Activated CD4-positive, alpha-beta memory T cell treated with anti-CD3 and anti-CD28 coated beads, Interleukin-2, amount 10 ng/mL, durations not matched to agents 7 days and 5 days (primary cell): ENCODE data around the gene TBC1D8. TPM values are rescaled to one million over a fixed set of nuclear protein-coding genes. Genes with fewer than 3 reads are reported as not detected.
"Not testable (repeated sequence)": the region's sequence is repeated elsewhere in the genome, so short reads cannot be mapped to it uniquely, and the experiment has no call there.

ENCODE experiments used
- CTCF ChIA-PET: fragments of 350-600 bp; sonication (Branson Sonifier 250); formaldehyde crosslinking; loops from one replicate; lab custom pipeline; 2021; ENCODE audit warnings: antibody characterized with exemption, inconsistent platforms; lab: Charles Lee
- POLR2A ChIA-PET: fragments of 350-600 bp; sonication (Branson Sonifier 250); formaldehyde crosslinking; loops from one replicate; lab custom pipeline; 2021; ENCODE audit warnings: antibody characterized with exemption; lab: Charles Lee
- DNase-seq: peaks from one replicate; pipeline ENCODE4 v3.0.0-alpha.2; 2020
- H3K27ac Mint-ChIP-seq: one replicate; pipeline ENCODE4 v1.8.0; 2021; ENCODE audit warnings: mild to moderate bottlenecking, mixed read lengths
- H3K27me3 Mint-ChIP-seq: one replicate; pipeline ENCODE4 v1.8.0; 2021; ENCODE audit warnings: mixed read lengths
- H3K36me3 Mint-ChIP-seq: one replicate; pipeline ENCODE4 v1.8.0; 2021; ENCODE audit warnings: low read depth, mixed read lengths
- H3K4me1 Mint-ChIP-seq: one replicate; pipeline ENCODE4 v1.8.0; 2021; ENCODE audit warnings: mixed read lengths
- H3K4me3 Mint-ChIP-seq: one replicate; pipeline ENCODE4 v1.8.0; 2021; ENCODE audit warnings: mild to moderate bottlenecking, mixed read lengths
- H3K9me3 Mint-ChIP-seq: one replicate; pipeline ENCODE4 v1.8.0; 2021; ENCODE audit warnings: mixed read lengths
- total RNA-seq, 2 experiments: library from RNA; stranded (reverse); gene quantifications; one replicate each; pipeline ENCODE4 v1.2.3, GENCODE V29; 2021

TBC1D8 gene
- total RNA-seq, 2 experiments from 2014 or later: 0.58 to 0.63 TPM

DNA sequence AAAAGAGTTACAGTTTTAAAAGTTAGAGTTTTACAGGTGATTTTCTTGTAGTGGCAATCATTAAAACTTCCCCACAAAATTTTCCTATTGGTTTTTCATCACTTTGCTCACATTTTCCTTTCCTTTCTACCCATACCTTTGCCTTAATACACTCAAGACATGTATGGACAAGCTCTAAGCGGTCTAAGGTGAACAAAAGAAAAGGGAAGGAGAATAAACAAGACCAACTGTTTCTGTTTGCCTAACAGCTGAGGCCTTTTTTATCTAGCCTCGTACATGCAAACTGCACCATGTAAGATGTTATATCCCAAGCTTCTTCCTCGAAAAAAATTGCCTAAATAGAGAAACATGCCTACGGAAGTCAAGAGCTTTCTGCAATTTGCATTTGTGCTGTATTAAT lies 33.9 kb upstream of the TBC1D8 start:
- no peaks in the 10 kb centered on the region for H3K27me3 Mint-ChIP-seq
- H3K27ac Mint-ChIP-seq: no peak overlapping the region
- no peak for DNase-seq
- no peaks in the 10 kb centered on the region for H3K36me3 Mint-ChIP-seq
- peaks cover 15% of the 10 kb centered on the region for H3K9me3 Mint-ChIP-seq
- no peaks in the 10 kb centered on the region for H3K4me1 Mint-ChIP-seq
- CTCF ChIA-PET: no interaction called here
- POLR2A ChIA-PET: no interaction called here
- no peak overlapping the region for H3K4me3 Mint-ChIP-seq

GRCh38 chr2:101179982-101180381 lies 28.8 kb upstream of the TBC1D8 start:
- CTCF ChIA-PET: no interaction called here
- Mint-ChIP-seq H3K36me3 (no peaks in the 10 kb centered on the region), H3K27ac (no peak overlapping the region), H3K27me3 (no peaks in the 10 kb centered on the region), H3K4me3 (no peak overlapping the region), H3K4me1 (no peaks in the 10 kb centered on the region), H3K9me3 (no peaks in the 10 kb centered on the region)
- DNase-seq: no peak
- POLR2A ChIA-PET: no interaction called here

GRCh38 chr2:101176803-101177202 lies 25.6 kb upstream of the TBC1D8 start:
- CTCF ChIA-PET: no interaction called here

DNA sequence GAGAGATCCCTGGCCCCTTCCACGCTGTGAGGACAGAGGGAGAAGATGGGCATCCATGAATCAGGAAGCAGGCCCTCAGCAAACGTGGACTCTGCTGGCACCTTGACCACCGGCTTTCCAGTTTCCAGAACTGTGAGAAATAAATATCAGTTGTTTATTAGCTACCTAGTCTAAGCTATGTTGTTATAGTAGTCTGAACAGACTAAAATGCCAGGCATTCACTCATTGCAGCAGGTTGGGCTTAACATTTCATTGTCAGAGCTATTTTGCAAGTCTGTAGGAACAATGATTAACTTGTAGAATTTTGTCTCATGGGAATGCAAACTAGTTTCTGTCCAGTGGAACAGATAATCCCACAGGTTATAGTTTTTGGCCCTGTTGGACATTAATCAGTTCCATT lies 24.8 kb upstream of the TBC1D8 start:
- Mint-ChIP-seq H3K27ac (no peak overlapping the region), H3K4me1 (peaks cover 5% of the 10 kb centered on the region), H3K27me3 (no peaks in the 10 kb centered on the region), H3K4me3 (no peak overlapping the region), H3K36me3 (peaks cover 6% of the 10 kb centered on the region), H3K9me3 (peaks cover 6% of the 10 kb centered on the region)
- ChIA-PET CTCF (no interaction called here), POLR2A (interaction anchor here (0.6 kb wide), 1 partner anchor 30 kb away, joined by 3 read pairs; no protein-coding TSS in a partner anchor)
- DNase-seq: no peak

More at GRCh38 chr2:101176803-101177202, 25.6 kb upstream of the TBC1D8 start:
- Mint-ChIP-seq H3K9me3 (peaks cover 6% of the 10 kb centered on the region), H3K27me3 (no peaks in the 10 kb centered on the region), H3K27ac (no peak overlapping the region), H3K4me3 (no peak overlapping the region), H3K4me1 (peaks cover 5% of the 10 kb centered on the region), H3K36me3 (peaks cover 6% of the 10 kb centered on the region)
- no peak for DNase-seq
- POLR2A ChIA-PET: no interaction called here

DNA sequence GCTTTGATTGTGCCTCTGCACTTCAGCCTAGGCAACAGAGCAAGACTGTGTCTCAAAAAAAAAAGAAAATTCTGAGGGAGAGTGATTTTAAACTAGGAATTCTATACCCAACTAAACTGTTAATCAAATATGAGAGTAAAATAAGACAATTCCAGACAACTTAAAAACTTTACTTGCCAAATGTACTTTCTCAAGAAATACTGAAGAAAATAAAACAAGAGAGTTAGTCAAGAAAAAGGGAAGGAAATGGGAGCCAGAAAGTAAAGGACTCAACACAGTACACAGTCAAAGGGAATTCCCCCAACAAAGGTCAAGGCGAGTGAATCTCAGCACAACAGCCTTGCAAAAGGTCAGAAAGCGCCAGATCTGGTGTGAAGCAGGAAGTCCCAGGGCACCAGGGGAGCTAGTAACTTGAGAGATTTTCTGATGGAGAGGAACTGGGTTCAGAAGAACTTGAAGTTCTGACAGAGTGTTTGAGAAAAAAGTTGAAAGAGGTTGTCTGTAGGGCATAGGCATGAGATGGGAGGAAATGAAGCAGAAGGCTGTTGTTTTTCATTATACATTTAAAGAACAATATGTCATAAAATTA lies 22.6 kb upstream of the TBC1D8 start:
- CTCF ChIA-PET: interaction anchor here (1.6 kb wide), 1 partner anchor 9 kb away, joined by 3 read pairs; no protein-coding TSS in a partner anchor
- H3K9me3 Mint-ChIP-seq: peaks cover 8% of the 10 kb centered on the region
- peaks cover 6% of the 10 kb centered on the region for H3K36me3 Mint-ChIP-seq
- DNase-seq: no peak
- no peak overlapping the region for H3K27ac Mint-ChIP-seq
- POLR2A ChIA-PET: no interaction called here
- H3K4me3 Mint-ChIP-seq: no peak overlapping the region
- H3K27me3 Mint-ChIP-seq: no peaks in the 10 kb centered on the region
- peaks cover 5% of the 10 kb centered on the region for H3K4me1 Mint-ChIP-seq

DNA sequence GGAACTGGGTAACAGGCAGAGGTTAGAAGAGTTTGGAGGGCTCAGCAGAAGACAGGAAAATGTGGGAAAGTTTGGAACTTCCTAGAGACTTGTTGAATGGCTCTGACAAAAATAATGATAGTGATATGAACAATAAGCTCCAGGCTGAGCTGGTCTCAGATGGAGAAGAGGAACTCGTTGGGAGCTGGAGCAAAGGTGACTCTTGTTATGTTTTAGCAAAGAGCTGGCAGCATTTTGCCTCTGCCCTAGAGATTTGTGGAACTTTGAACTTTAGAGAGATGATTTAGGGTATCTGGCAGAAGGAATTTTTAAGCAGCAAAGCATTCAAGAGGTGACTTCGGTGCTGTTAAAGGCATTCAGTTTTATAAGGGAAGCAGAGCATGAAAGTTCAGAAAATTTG lies 18.6 kb upstream of the TBC1D8 start:
- DNase-seq, POLR2A ChIA-PET, H3K36me3 Mint-ChIP-seq, CTCF ChIA-PET, H3K27me3 Mint-ChIP-seq, H3K27ac Mint-ChIP-seq, H3K4me1 Mint-ChIP-seq, H3K4me3 Mint-ChIP-seq: not testable (repeated sequence)
- H3K9me3 Mint-ChIP-seq: peaks cover 19% of the 10 kb centered on the region

- DNase-seq: no peak
- H3K27me3 Mint-ChIP-seq: no peaks in the 10 kb centered on the region
- H3K4me1 Mint-ChIP-seq: peaks cover 1% of the 10 kb centered on the region
- no peak overlapping the region for H3K4me3 Mint-ChIP-seq
- H3K9me3 Mint-ChIP-seq: peaks cover 16% of the 10 kb centered on the region
- no peak overlapping the region for H3K27ac Mint-ChIP-seq
- H3K36me3 Mint-ChIP-seq: peaks cover 4% of the 10 kb centered on the region
- ChIA-PET POLR2A (no interaction called here), CTCF (no interaction called here)
These were observed 17.5 kb upstream of the TBC1D8 start for GRCh38 chr2:101168706-101169105.

DNA sequence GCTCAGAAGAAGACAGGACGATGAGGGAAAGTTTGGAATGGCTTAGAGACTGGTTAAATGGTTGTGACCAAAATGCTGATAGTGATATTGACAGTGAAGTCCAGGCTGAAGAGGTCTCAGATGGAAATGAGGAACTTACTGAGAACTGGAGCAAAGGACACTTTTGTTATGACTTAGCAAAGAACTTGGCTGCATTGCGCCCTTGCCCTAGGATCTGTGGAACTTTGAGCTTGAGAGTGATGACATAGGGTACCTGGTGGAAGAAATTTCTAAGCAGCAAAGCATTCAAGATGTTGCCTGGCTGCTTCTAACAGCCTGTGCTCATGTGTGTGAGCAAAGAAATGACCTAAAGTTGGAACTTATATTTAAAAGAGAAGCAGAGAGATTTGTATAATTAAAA lies 16.4 kb upstream of the TBC1D8 start:
- H3K36me3 Mint-ChIP-seq, POLR2A ChIA-PET, H3K27ac Mint-ChIP-seq, H3K4me1 Mint-ChIP-seq, H3K4me3 Mint-ChIP-seq, DNase-seq, CTCF ChIA-PET, H3K27me3 Mint-ChIP-seq: not testable (repeated sequence)
- H3K9me3 Mint-ChIP-seq: peaks cover 13% of the 10 kb centered on the region

DNA sequence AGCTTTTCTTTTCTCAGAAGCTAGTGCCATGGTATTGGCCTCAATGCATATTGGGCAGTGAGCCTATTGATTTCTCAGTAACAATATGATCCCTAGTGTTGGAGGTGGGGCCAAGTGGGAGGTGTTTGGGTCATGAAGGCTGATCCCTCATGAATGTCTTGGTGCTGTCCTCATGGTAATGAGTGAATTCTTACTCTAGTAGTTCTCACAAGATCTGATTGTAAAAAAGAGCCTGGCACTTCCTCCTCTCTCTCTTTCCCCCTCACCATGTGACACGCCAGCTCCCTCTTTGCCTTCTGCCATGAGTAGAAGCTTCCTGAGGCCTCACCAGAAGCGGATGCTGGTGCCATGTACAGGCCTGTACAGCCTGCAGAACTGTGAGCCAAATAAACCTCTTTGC lies 12.8 kb upstream of the TBC1D8 start:
- DNase-seq: no peak

DNA sequence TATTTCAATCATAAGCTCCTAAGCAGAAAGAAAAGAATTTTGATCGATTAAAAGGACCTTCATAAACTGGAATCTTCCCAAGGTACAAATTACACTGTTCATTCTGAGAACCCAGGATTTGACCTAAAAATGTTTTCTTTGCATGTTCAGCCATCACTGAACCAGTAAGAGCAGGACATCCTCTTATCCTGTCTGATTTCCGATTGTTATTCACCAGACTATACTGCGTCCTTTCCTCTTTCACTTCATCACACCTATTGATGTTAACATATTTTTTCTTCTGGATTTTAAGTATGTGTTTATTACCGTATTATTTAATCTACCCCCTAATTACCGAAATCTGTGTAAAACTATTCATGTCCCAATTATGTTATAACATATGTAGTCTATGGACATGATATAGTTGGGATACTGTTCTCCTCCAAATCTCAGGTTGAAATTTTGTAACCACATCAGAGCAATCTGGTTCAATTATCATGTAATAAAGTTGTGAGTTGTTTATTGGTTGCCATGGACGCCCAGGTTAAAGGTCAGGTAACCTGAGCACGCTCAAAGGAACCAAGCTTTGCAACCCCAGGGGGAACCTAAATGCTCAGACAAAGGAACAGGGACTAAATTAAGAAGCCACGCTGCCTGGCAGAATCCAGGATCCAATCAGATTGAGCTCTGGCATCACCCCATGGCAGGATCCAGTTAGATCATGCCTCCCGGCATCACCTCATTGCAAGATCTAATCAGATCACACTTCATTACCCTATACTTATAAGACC lies 11.6 kb upstream of the TBC1D8 start:
- CTCF ChIA-PET: no interaction called here

More for the DNA sequence above, 12.8 kb upstream of the TBC1D8 start:
- Mint-ChIP-seq H3K4me3 (no peak overlapping the region), H3K4me1 (no peaks in the 10 kb centered on the region), H3K9me3 (peaks cover 13% of the 10 kb centered on the region), H3K36me3 (no peaks in the 10 kb centered on the region), H3K27ac (no peak overlapping the region), H3K27me3 (no peaks in the 10 kb centered on the region)
- ChIA-PET POLR2A (no interaction called here), CTCF (interaction anchor here (1.7 kb wide), 1 partner anchor 9 kb away, joined by 3 read pairs; no protein-coding TSS in a partner anchor)

GRCh38 chr2:101161658-101162057 lies 10.5 kb upstream of the TBC1D8 start:
- H3K27ac Mint-ChIP-seq: no peak overlapping the region
- CTCF ChIA-PET: no interaction called here

More for the DNA sequence above, 11.6 kb upstream of the TBC1D8 start:
- POLR2A ChIA-PET: no interaction called here
- Mint-ChIP-seq H3K27ac (no peak overlapping the region), H3K4me1 (no peaks in the 10 kb centered on the region), H3K4me3 (no peak overlapping the region), H3K36me3 (no peaks in the 10 kb centered on the region), H3K27me3 (no peaks in the 10 kb centered on the region), H3K9me3 (peaks cover 9% of the 10 kb centered on the region)
- no peak for DNase-seq

GRCh38 chr2:101160454-101160853 lies 9.3 kb upstream of the TBC1D8 start:
- H3K27ac Mint-ChIP-seq: no peak overlapping the region
- no peaks in the 10 kb centered on the region for H3K36me3 Mint-ChIP-seq
- DNase-seq: no peak
- no peaks in the 10 kb centered on the region for H3K27me3 Mint-ChIP-seq
- ChIA-PET POLR2A (no interaction called here), CTCF (interaction anchor here (1.2 kb wide), 1 partner anchor 29 kb away, joined by 3 read pairs; no protein-coding TSS in a partner anchor)
- no peaks in the 10 kb centered on the region for H3K4me1 Mint-ChIP-seq
- H3K9me3 Mint-ChIP-seq: no peaks in the 10 kb centered on the region
- H3K4me3 Mint-ChIP-seq: no peak overlapping the region

More at GRCh38 chr2:101161658-101162057, 10.5 kb upstream of the TBC1D8 start:
- Mint-ChIP-seq H3K4me1 (no peaks in the 10 kb centered on the region), H3K4me3 (no peak overlapping the region), H3K27me3 (no peaks in the 10 kb centered on the region), H3K36me3 (no peaks in the 10 kb centered on the region), H3K9me3 (no peaks in the 10 kb centered on the region)
- DNase-seq: no peak
- POLR2A ChIA-PET: no interaction called here

DNA sequence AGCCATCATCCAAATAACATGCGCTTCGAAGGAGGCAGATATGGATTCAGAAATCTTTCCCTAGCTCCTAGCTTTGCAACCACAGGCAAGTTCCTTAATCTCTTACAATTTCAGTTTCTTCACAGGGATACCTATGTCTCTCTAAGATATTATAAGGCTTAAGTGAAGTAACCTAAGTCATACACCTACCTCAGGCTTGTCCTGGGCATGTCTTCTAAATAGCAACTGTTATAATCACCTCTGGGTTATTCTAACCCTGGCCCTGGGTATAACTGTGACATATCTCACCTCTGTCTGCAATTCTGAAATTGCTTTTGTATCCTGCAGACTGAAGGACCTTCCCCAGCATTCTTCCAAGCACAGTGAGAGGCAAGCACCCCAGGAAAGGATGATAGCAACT lies 8.3 kb upstream of the TBC1D8 start:
- H3K4me1 Mint-ChIP-seq: no peaks in the 10 kb centered on the region
- DNase-seq: no peak
- no peak overlapping the region for H3K4me3 Mint-ChIP-seq
- peaks cover 5% of the 10 kb centered on the region for H3K27me3 Mint-ChIP-seq
- no peak overlapping the region for H3K27ac Mint-ChIP-seq
- CTCF ChIA-PET: interaction anchor here (1.2 kb wide), 1 partner anchor 30 kb away, joined by 3 read pairs; no protein-coding TSS in a partner anchor
- POLR2A ChIA-PET: no interaction called here
- H3K9me3 Mint-ChIP-seq: no peaks in the 10 kb centered on the region
- H3K36me3 Mint-ChIP-seq: no peaks in the 10 kb centered on the region
